OCI-LY1 (cell line): ENCODE measurements around the gene LCN9.

Experiments used
- H2AFZ ChIP-seq: fragments of 200-600 bp; sonication (generic), shearing (Covaris generic); 2 replicates; pipeline ENCODE4 v1.6.0; 2014; ENCODE audit warnings: antibody characterized with exemption, mild to moderate bottlenecking, low read length
- H3F3A ChIP-seq: fragments of 200-600 bp; sonication (generic), shearing (Covaris generic); 2 replicates; pipeline ENCODE4 v1.6.0; 2014; ENCODE audit warnings: mild to moderate bottlenecking, antibody characterized with exemption, low read length, moderate library complexity; ENCODE audit not compliant: insufficient read depth
- H3K27ac ChIP-seq: fragments of 200-600 bp; sonication (generic); 2 replicates; pipeline ENCODE4 v1.5.1; 2014; ENCODE audit warnings: low read length, mixed run types, mild to moderate bottlenecking, low read depth; ENCODE audit not compliant: poor library complexity, severe bottlenecking
- H3K27me3 ChIP-seq: fragments of 200-600 bp; sonication (generic); 2 replicates; pipeline ENCODE4 v1.6.0; 2014; ENCODE audit warnings: antibody characterized with exemption, mild to moderate bottlenecking, low read length, moderate library complexity; ENCODE audit not compliant: insufficient read depth
- H3K36me3 ChIP-seq: fragments of 200-600 bp; sonication (generic); 2 replicates; pipeline ENCODE4 v1.6.1; 2014; ENCODE audit warnings: mild to moderate bottlenecking, antibody characterized with exemption, low read length, moderate library complexity, mixed read lengths; ENCODE audit not compliant: insufficient read depth
- H3K4me1 ChIP-seq: fragments of 200-600 bp; sonication (generic); 2 replicates; pipeline ENCODE4 v1.5.1; 2014; ENCODE audit warnings: mild to moderate bottlenecking, low read length, moderate library complexity; ENCODE audit not compliant: insufficient read depth, severe bottlenecking
- H3K4me2 ChIP-seq: fragments of 200-600 bp; sonication (generic), shearing (Covaris generic); 2 replicates; pipeline ENCODE4 v1.6.1; 2014; ENCODE audit warnings: low read length
- H3K4me3 ChIP-seq: fragments of 200-600 bp; sonication (generic); 2 replicates; pipeline ENCODE4 v1.5.1; 2014; ENCODE audit warnings: low read length, low read depth, mild to moderate bottlenecking, mixed read lengths; ENCODE audit not compliant: poor library complexity, severe bottlenecking
- H3K79me2 ChIP-seq: fragments of 200-600 bp; shearing (Covaris generic); 2 replicates; pipeline ENCODE4 v1.6.1; 2016; ENCODE audit warnings: mixed run types, low read length, mixed read lengths; ENCODE audit not compliant: insufficient read depth
- H3K9ac ChIP-seq: fragments of 200-600 bp; sonication (generic), shearing (Covaris generic); 2 replicates; pipeline ENCODE4 v1.6.1; 2014; ENCODE audit warnings: mild to moderate bottlenecking, low read length, mixed read lengths
- H3K9me2 ChIP-seq: fragments of 200-600 bp; sonication (generic), shearing (Covaris generic); 2 replicates; pipeline ENCODE4 v1.6.1; 2014; ENCODE audit warnings: low read depth, mild to moderate bottlenecking, low read length, mixed read lengths
- H3K9me3 ChIP-seq: fragments of 200-600 bp; shearing (Covaris generic); 2 replicates; pipeline ENCODE4 v1.6.1; 2014; ENCODE audit warnings: low read length, mixed read lengths
- H4K20me1 ChIP-seq: fragments of 200-600 bp; sonication (generic), shearing (Covaris generic); 2 replicates; pipeline ENCODE4 v1.6.0; 2016; ENCODE audit warnings: mild to moderate bottlenecking, low read length; ENCODE audit not compliant: insufficient read depth
- EZH2 ChIP-seq: fragments of 200-600 bp; sonication (generic), shearing (Covaris generic); IDR thresholded peaks from 2 replicates; pipeline ENCODE4 v1.8.0; 2017; ENCODE audit warnings: borderline replicate concordance, mixed run types, mild to moderate bottlenecking, antibody characterized with exemption, low read length, moderate library complexity, mixed read lengths
- TF ChIP-seq, protein P1 (sequence below): fragments of 200-600 bp; sonication (generic), shearing (Covaris generic); IDR thresholded peaks from 2 replicates; pipeline ENCODE4 v1.5.1; 2017; ENCODE audit warnings: mild to moderate bottlenecking, antibody characterized with exemption, low read length, moderate library complexity, mixed read lengths

LCN9 gene

DNA sequence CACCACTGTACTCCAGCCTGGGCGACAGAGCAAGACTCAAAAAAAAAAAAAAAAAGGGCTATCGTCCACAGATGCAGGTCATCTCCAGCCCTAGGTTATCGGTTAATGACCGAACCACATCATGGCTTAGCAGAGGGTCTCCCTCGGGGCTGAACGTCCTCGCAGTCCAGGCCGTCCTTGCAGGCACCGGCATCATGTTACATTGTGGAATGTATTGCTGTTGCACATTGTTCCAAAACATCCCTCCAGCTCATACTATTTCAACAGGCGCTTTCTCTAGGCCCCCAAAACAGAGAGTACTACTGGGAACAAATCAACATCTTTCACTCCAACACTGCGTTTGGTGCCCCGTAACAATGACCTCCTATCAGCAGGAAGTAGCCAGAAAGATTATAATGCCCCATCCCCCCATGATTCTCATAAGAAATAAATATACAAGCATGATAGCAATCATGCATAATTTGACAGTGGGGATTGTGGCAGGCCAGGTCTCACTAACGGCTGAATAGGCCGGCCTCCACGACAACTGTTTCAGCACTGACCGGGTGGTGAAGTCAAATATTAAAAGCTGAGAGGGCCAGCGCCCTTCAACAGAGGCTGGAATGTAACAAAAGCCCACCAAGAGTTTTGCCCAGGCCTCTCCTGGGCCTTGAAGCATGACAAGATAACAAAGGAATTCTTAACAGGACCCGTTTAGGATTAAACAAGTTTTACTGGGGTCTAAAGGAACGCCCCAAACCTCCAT lies 1.1 kb upstream of the LCN9 start:
- Histone ChIP-seq H3K4me2 (no peak overlapping the region), H3K4me1 (no peaks in the 10 kb centered on the region), H2AFZ (no peak overlapping the region), H3K9me3 (no peaks in the 10 kb centered on the region), H4K20me1 (no peaks in the 10 kb centered on the region), H3F3A (no peaks in the 10 kb centered on the region), H3K36me3 (no peaks in the 10 kb centered on the region), H3K27ac (no peak overlapping the region), H3K79me2 (no peaks in the 10 kb centered on the region), H3K27me3 (peaks cover 2% of the 10 kb centered on the region; the same call in 1 of the 2 replicates), H3K9me2 (no peaks in the 10 kb centered on the region), H3K9ac (no peak overlapping the region), H3K4me3 (no peak overlapping the region)
- TF ChIP-seq EZH2: no peak
- TF ChIP-seq, protein P1, sequence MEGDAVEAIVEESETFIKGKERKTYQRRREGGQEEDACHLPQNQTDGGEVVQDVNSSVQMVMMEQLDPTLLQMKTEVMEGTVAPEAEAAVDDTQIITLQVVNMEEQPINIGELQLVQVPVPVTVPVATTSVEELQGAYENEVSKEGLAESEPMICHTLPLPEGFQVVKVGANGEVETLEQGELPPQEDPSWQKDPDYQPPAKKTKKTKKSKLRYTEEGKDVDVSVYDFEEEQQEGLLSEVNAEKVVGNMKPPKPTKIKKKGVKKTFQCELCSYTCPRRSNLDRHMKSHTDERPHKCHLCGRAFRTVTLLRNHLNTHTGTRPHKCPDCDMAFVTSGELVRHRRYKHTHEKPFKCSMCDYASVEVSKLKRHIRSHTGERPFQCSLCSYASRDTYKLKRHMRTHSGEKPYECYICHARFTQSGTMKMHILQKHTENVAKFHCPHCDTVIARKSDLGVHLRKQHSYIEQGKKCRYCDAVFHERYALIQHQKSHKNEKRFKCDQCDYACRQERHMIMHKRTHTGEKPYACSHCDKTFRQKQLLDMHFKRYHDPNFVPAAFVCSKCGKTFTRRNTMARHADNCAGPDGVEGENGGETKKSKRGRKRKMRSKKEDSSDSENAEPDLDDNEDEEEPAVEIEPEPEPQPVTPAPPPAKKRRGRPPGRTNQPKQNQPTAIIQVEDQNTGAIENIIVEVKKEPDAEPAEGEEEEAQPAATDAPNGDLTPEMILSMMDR: no peak

DNA sequence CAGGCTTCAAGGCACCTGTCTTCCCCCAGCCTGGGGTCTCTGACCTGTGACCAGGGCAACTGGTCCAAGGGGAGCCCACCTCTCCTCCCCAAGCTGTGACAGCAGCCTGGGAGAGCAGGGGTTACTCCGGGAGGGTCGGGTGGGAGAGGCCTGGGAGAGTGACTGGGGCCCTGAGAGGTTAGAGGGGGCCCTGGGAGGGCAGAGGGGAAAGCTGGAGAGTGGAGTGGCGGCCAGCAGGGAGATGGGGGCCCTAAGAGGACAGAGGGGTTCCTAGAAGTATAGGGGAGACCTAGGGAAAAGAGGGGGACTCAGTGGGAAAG lies 302 bp downstream of the LCN9 start:
- Histone ChIP-seq H3K4me3 (no peak overlapping the region), H2AFZ (no peak overlapping the region), H3K9me3 (no peaks in the 10 kb centered on the region), H3K9me2 (no peaks in the 10 kb centered on the region), H3K4me2 (no peak overlapping the region), H3F3A (no peaks in the 10 kb centered on the region), H3K4me1 (no peaks in the 10 kb centered on the region), H3K27ac (no peak overlapping the region), H3K9ac (no peak overlapping the region), H3K79me2 (no peaks in the 10 kb centered on the region), H3K36me3 (no peaks in the 10 kb centered on the region), H4K20me1 (no peaks in the 10 kb centered on the region), H3K27me3 (peaks cover 2% of the 10 kb centered on the region; the same call in 1 of the 2 replicates)
- TF ChIP-seq EZH2: no peak
- TF ChIP-seq, protein P1: no peak

DNA sequence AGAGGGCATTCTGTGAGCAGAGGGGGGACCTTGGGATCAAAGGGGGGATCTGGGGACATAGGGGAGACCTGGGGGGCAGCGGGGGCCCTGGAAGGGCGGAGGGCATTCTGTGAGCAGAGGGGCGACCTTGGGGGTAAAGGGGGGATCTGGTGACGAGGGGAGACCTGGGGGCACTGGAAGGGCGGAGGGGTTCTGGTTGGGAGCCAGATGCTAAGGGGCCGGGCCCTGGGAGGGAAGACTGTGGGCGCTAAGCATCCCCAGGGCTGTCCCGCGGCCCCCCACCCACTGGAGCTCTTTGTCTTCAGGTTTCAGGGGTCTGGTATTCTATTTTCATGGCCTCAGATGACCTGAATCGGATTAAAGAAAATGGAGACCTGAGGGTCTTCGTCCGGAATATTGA lies 748 bp downstream of the LCN9 start:
- Histone ChIP-seq H3K9ac (no peak overlapping the region), H3K36me3 (no peaks in the 10 kb centered on the region), H3K4me1 (no peaks in the 10 kb centered on the region), H3K4me3 (no peak overlapping the region), H3K79me2 (no peaks in the 10 kb centered on the region), H3K4me2 (no peak overlapping the region), H3K9me2 (no peaks in the 10 kb centered on the region), H2AFZ (no peak overlapping the region), H3K9me3 (no peaks in the 10 kb centered on the region), H4K20me1 (no peaks in the 10 kb centered on the region), H3K27ac (no peak overlapping the region), H3K27me3 (peaks cover 2% of the 10 kb centered on the region; the same call in 1 of the 2 replicates), H3F3A (no peaks in the 10 kb centered on the region)
- TF ChIP-seq EZH2: no peak

DNA sequence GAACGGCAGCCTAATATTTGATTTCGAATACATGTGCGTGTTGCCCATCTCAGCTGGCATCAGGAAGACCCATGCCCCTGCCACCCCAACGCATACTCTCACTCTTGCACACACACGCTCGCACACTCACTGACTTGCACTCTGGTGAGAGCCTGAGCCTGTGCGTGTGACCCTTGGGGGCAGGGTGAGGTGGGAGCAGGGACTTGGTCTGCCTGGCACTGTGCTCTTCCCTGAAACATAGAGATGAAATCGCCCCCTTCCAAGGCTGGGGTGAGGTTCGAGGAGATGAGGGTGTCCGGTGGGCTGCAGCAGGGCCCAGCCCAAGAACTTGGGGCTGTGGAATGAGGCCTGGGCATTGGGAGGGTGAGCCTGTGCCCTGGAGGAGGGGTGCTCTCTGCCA lies 1.2 kb downstream of the LCN9 start:
- no peaks in the 10 kb centered on the region for H3K36me3 ChIP-seq
- no peaks in the 10 kb centered on the region for H3K9me3 ChIP-seq
- H4K20me1 ChIP-seq: no peaks in the 10 kb centered on the region
- no peak overlapping the region for H3K27ac ChIP-seq
- no peaks in the 10 kb centered on the region for H3K9me2 ChIP-seq
- no peak overlapping the region for H3K9ac ChIP-seq
- H3K27me3 ChIP-seq: peaks cover 2% of the 10 kb centered on the region; the same call in 1 of the 2 replicates
- no peak overlapping the region for H3K4me2 ChIP-seq
- no peaks in the 10 kb centered on the region for H3K4me1 ChIP-seq
- no peak overlapping the region for H3K4me3 ChIP-seq
- no peak overlapping the region for H2AFZ ChIP-seq
- H3F3A ChIP-seq: no peaks in the 10 kb centered on the region
- no peak for TF ChIP-seq EZH2
- TF ChIP-seq, protein P1: no peak
- H3K79me2 ChIP-seq: no peaks in the 10 kb centered on the region
